HG02610 (cell line): ENCODE measurements around the gene COL4A1.

Experiments
- ATAC-seq: cut with Tn5 transposase; IDR thresholded peaks from one replicate; pipeline ENCODE4 v1.9.1; 2021; ENCODE audit warnings: mild to moderate bottlenecking, moderate library complexity; ENCODE audit not compliant: unreplicated experiment

Gene COL4A1

DNA sequence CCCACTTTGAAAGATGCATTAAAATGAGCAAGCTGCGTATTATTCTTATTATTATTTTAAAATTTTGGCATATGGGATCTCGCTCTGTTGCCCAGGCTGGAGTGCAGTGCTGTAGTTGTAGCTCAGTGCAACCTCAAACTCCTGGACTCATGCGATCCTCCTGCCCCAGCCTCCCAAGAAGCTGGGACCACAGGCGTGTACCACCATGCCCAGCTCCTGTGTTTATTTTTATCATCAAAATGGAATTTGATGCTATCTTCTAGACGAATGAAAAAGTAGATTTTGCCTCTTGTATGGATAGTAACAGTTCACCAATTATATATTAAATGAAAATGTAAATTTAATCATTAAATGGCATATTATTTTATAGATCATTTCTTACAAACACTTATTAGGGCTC, 43.6 kb downstream of the COL4A1 start:
- no peak for ATAC-seq

GRCh38 chr13:110262508-110263291, 44.3 kb downstream of the COL4A1 start:
- ATAC-seq, result no peak

GRCh38 chr13:110262082-110262436, 44.9 kb downstream of the COL4A1 start:
- ATAC-seq, result no peak

DNA sequence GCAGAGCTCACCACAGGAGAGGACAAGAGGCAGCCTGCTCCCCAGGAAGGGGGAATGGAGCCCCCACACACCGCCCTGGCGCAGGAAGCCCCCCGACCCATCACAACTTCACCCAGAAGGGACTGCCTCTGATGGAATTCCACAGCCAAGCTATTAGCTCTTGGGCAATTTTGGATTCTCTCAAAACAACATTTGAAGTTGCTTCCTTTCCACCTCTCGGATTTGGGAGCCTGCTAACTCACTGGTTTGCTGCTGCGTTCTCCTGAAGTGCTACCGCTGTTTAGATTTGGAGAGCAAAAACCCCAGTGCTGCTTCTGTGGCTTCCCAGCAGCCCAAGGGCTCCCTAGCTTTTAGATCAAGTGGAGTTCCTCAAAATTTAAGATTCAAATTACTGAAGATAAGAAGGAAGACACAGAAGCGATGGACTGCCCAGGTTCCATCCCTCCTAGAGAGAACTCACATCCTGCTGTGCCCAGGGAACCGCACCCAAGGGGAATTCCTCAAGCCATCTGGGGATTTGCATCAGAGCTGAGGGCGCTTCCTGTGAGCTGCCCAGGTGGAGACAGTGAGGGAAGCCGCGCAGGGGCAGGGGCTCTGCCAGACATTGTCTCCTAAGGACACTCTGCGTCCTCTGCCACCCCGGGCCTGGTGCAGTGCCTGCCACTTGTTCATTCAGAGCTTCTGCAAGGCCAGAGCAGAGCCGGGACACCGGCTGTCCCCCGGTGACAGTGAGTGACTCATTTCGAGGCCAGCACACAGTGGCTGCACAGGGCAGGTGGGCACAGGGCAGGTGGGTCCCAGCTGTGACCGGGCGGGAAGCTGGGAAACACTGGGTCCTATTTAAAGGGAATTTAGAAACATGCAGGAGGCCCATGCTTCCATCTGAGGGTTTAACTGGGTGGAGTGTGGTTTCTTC, 45.5 kb downstream of the COL4A1 start:
- ATAC-seq, result no peak

- ATAC-seq, result no peak
These were observed 47.3 kb downstream of the COL4A1 start for GRCh38 chr13:110259651-110260050.

DNA sequence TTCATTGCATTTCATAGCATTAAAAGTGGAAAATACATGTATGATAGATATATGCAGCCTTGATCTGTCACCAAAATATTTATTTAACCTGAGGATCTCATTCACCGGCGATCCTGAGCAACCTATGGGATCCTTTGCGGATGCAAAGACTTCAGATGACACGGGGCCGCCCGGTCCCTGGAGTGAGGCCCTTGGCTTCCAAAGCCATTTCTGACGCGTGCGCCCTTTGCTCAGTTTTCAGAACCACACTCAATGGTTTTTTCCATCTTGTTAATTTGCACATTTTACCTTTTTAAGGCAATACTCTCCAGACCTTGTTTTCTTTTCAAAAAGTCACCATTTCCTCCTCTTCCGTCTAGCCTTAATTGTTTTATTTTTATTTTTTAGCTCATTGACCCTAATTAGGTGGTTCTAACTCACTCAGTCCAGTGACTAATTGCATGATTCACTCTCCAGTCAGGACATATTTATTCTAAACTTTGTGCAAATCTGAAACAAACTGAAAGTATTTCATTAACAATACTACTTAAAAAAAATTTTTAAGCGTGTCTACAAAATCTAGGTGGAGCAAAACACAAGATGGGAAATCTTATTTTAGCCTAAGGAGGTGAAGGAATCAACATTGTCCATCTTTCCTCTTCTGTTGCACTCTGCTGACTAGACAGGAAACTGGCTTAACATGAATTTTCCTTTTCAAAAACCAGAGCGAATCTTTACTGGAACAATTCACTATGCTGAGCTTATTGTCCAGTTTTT, 47.9 kb downstream of the COL4A1 start:
- no peak for ATAC-seq

DNA sequence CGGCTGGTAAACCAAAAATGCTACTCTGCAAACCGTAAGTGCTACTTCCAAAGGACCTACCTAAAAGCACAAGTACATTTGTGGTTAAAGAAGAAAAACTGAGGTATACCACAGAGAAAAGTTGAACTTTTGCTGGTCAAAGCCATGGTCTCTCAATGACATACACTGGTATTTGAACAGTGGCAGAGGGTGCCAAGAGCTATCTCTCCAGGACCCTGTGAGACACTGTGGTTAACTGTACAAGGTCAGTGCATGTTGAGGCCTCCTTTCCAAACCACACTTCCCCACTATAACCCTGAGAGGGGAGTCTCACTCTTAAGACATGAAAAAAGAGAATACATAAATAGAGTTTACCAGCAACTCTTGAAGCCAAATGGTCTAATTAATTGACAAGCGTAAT, 49.5 kb downstream of the COL4A1 start:
- no peak for ATAC-seq

GRCh38 chr13:110256126-110256905, 50.6 kb downstream of the COL4A1 start:
- no peak for ATAC-seq

- ATAC-seq, result no peak
These were observed 52.0 kb downstream of the COL4A1 start for GRCh38 chr13:110254751-110255553.

GRCh38 chr13:110254151-110254679, 52.7 kb downstream of the COL4A1 start:
- ATAC-seq, result no peak

- no peak for ATAC-seq
These were observed 55.7 kb downstream of the COL4A1 start for GRCh38 chr13:110251193-110251819.

GRCh38 chr13:110250258-110250891, 56.6 kb downstream of the COL4A1 start:
- ATAC-seq, result no peak

DNA sequence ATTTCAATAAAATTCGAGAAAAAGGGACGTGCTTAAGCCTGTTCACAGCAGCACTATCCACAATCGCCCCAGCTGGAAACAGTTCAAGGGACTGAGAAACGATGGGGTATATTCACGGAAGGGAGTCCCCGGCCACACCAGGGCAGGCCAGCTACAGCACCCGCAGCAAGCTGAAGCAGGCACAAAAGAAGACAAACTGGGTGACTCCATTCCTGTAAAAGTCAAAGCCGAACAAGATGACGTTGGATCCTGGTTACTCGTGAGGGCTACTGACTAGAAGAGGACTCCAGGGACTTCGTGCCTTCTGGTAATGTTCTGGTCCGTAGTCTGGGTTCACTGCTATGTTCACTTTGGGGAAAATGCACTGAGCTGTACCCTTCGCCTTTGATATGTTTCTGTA, 57.6 kb downstream of the COL4A1 start:
- ATAC-seq, result no peak

GRCh38 chr13:110248449-110249143, 58.4 kb downstream of the COL4A1 start:
- ATAC-seq, result no peak

DNA sequence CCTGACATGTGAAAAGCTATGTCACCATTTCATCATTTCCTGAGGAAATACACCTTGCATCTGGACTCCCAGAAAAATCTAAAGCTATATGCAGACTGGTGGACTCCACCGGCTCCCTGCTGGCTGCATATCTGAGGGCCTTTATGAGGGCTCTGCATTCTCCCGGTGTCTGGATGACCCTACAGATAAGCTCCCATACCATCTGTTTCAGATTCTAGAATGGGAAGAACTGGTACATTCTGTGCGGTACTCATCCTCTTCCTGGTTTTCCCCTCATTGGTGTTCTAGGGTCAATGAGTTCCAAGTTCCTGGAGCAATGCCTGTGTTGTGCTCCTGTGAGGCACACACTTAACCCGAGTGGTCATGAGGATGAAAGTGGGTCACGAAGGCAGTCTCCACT, 60.4 kb downstream of the COL4A1 start:
- no peak for ATAC-seq

GRCh38 chr13:110245416-110245899, 61.5 kb downstream of the COL4A1 start:
- no peak for ATAC-seq

DNA sequence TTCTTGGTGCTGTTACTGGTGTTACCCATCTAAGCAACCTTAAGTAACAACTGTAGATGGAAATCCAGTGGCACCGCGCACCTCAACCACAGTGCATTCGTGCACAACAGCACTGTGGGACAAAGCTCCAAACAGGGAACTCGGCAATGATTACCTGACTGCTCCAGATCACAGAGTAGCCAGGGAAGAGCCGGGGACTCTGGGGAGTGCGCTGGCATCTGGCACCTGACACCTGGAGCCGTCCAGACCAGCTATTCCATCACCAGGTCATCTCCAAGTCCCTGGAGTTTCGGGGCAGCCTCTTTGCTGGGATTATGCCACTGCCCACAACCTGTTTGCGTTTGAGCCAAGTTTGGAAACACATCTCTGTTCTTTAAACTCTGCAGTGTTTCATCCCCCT, 62.0 kb downstream of the COL4A1 start:
- no peak for ATAC-seq
